H1 (cell line): Measurements from ENCODE around the gene KRTAP6-1. TPM values are rescaled to one million over a fixed set of nuclear protein-coding genes. Genes with fewer than 3 reads are reported as not detected.

ENCODE experiments used
- CTCF ChIA-PET: fragments of 300-600 bp; sonication (Branson Sonifier 250); formaldehyde crosslinking; loops from one replicate; lab custom pipeline; 2021; ENCODE audit not compliant: partially characterized antibody; lab: Charles Lee
- POLR2A ChIA-PET: fragments of 300-600 bp; sonication (Branson Sonifier 250); formaldehyde crosslinking; loops from one replicate; lab custom pipeline; 2021; ENCODE audit warnings: inconsistent platforms; ENCODE audit not compliant: partially characterized antibody; lab: Charles Lee
- DNase-seq, 2 experiments: peaks; one replicate each; pipeline versions ENCODE4 v3.0.0 to v3.0.0-alpha.2; 2010 to 2022; ENCODE audit warnings: low spot score in 2 of 2, low read depth in 1 of 2, mixed read lengths in 1 of 2
- FAIRE-seq: peaks from 2 replicates; lab custom pipeline; 2011; peaks lifted over from hg19 to GRCh38; lab: Jason Lieb, UNC
- H2AFZ ChIP-seq: 2 replicates; pipeline ENCODE4 v1.8.1; 2012; ENCODE audit warnings: low read length, inconsistent platforms
- H2AK5ac ChIP-seq: 2 replicates; pipeline ENCODE4 v1.6.1; 2013; ENCODE audit warnings: low read depth, low read length
- H2BK120ac ChIP-seq: replicated peaks from 2 replicates; pipeline ENCODE3; 2013; ENCODE audit warnings: low read depth, low read length, inconsistent platforms
- H2BK12ac ChIP-seq: 2 replicates; pipeline ENCODE4 v1.6.1; 2013; ENCODE audit warnings: low read depth, low read length
- H2BK15ac ChIP-seq: 2 replicates; pipeline ENCODE4 v1.6.1; 2013; ENCODE audit warnings: low read length
- H2BK20ac ChIP-seq: 2 replicates; pipeline ENCODE4 v1.6.1; 2013; ENCODE audit warnings: low read length
- H2BK5ac ChIP-seq: 2 replicates; pipeline ENCODE4 v1.6.1; 2013; ENCODE audit warnings: low read depth, low read length
- H3K14ac ChIP-seq: 2 replicates; pipeline ENCODE4 v1.6.1; 2013; ENCODE audit warnings: inconsistent platforms; ENCODE audit not compliant: insufficient read length
- H3K18ac ChIP-seq: 2 replicates; pipeline ENCODE4 v1.6.1; 2013; ENCODE audit warnings: low read length; ENCODE audit errors: extremely low read depth
- H3K23ac ChIP-seq: 2 replicates; pipeline ENCODE4 v1.6.1; 2013; ENCODE audit warnings: inconsistent platforms; ENCODE audit not compliant: insufficient read length
- H3K23me2 ChIP-seq: 2 replicates; pipeline ENCODE4 v1.6.1; 2013; ENCODE audit warnings: low read depth, low read length
- H3K27ac ChIP-seq: 2 replicates; pipeline ENCODE4 v1.6.1; 2011; ENCODE audit warnings: low read depth, low read length, inconsistent platforms
- H3K27me3 ChIP-seq, 4 experiments: replicated peaks in 1 of 4; 1 replicate in 1 of 4; 2 replicates in 3 of 4; pipeline versions ENCODE4 v1.6.1 to v1.8.1; 2011 to 2013; ENCODE audit warnings: low read length in 3 of 4, mild to moderate bottlenecking in 3 of 4, inconsistent platforms in 2 of 4, mixed read lengths in 2 of 4, moderate library complexity in 1 of 4; ENCODE audit not compliant: control insufficient read depth in 3 of 4, insufficient read depth in 3 of 4; ENCODE audit errors: extremely low read depth in 1 of 4
- H3K36me3 ChIP-seq, 4 experiments: 2 replicates each; pipeline versions ENCODE4 v1.6.1 to v1.8.1; 2011 to 2013; ENCODE audit warnings: mild to moderate bottlenecking in 4 of 4, low read length in 3 of 4, moderate library complexity in 2 of 4, control low read depth in 1 of 4, inconsistent platforms in 1 of 4; ENCODE audit not compliant: insufficient read depth in 4 of 4, control insufficient read depth in 2 of 4
- H3K4ac ChIP-seq: replicated peaks from 2 replicates; pipeline ENCODE3; 2013; ENCODE audit warnings: low read length, low read depth, mixed read lengths, inconsistent platforms; ENCODE audit not compliant: insufficient read length
- H3K4me1 ChIP-seq, 4 experiments: replicated peaks in 1 of 4; 1 replicate in 1 of 4; 2 replicates in 3 of 4; pipeline versions ENCODE4 v1.6.1 to v1.8.1; 2011 to 2013; ENCODE audit warnings: low read length in 3 of 4, inconsistent platforms in 2 of 4, mixed read lengths in 1 of 4; ENCODE audit not compliant: insufficient read depth in 4 of 4, control insufficient read depth in 3 of 4
- H3K4me2 ChIP-seq, 2 experiments: 2 replicates each; pipeline versions ENCODE4 v1.6.1 to v1.8.1; 2011 to 2013; ENCODE audit warnings: low read depth in 2 of 2, low read length in 2 of 2, control low read depth in 1 of 2, inconsistent platforms in 1 of 2, mild to moderate bottlenecking in 1 of 2; ENCODE audit not compliant: insufficient read depth in 1 of 2
- H3K4me3 ChIP-seq, 4 experiments: fragments of 200-600, 300-600 bp in 1 of 4; sonication (generic), shearing (Covaris generic), sonication (Bioruptor Twin) in 1 of 4; 2 replicates each; pipeline versions ENCODE4 v1.5.1 to v1.8.1; 2011 to 2016; ENCODE audit warnings: low read length in 4 of 4, low read depth in 3 of 4, control low read depth in 2 of 4, inconsistent platforms in 2 of 4, mild to moderate bottlenecking in 2 of 4, mixed read lengths in 1 of 4, moderate library complexity in 1 of 4; ENCODE audit not compliant: insufficient read depth in 2 of 4; ENCODE audit errors: extremely low read depth in 1 of 4
- H3K56ac ChIP-seq: replicated peaks from 2 replicates; pipeline ENCODE3; 2013; ENCODE audit warnings: low read depth, mild to moderate bottlenecking, mixed read lengths, low read length, inconsistent platforms; ENCODE audit not compliant: insufficient read length
- H3K79me1 ChIP-seq: 2 replicates; pipeline ENCODE4 v1.6.1; 2013; ENCODE audit warnings: low read depth, low read length, control low read depth
- H3K79me2 ChIP-seq, 2 experiments: 2 replicates each; pipeline versions ENCODE4 v1.6.1 to v1.8.1; 2012 to 2013; ENCODE audit warnings: low read length in 2 of 2, mild to moderate bottlenecking in 2 of 2, inconsistent platforms in 1 of 2; ENCODE audit not compliant: insufficient read depth in 2 of 2, control insufficient read depth in 1 of 2
- H3K9ac ChIP-seq, 4 experiments: replicated peaks in 1 of 4; 1 replicate in 1 of 4; 2 replicates in 3 of 4; pipeline versions ENCODE4 v1.6.1 to v1.8.1; 2011 to 2013; ENCODE audit warnings: low read depth in 3 of 4, low read length in 3 of 4, control low read depth in 2 of 4, mild to moderate bottlenecking in 2 of 4, moderate library complexity in 2 of 4, inconsistent platforms in 1 of 4; ENCODE audit errors: extremely low read depth in 1 of 4
- H3K9me3 ChIP-seq, 2 experiments: 2 replicates each; pipeline versions ENCODE4 v1.6.1 to v1.8.1; 2012 to 2013; ENCODE audit warnings: mild to moderate bottlenecking in 2 of 2, moderate library complexity in 2 of 2, control low read depth in 1 of 2, inconsistent platforms in 1 of 2, low read depth in 1 of 2, low read length in 1 of 2, mixed read lengths in 1 of 2; ENCODE audit not compliant: insufficient read depth in 2 of 2
- H4K20me1 ChIP-seq, 2 experiments: replicated peaks in 1 of 2; 2 replicates each; pipeline versions ENCODE3 to v1.8.1; 2011 to 2013; ENCODE audit warnings: inconsistent platforms in 2 of 2, low read length in 2 of 2, mild to moderate bottlenecking in 1 of 2; ENCODE audit not compliant: insufficient read depth in 2 of 2, control insufficient read depth in 1 of 2
- H4K5ac ChIP-seq: 2 replicates; pipeline ENCODE4 v1.6.1; 2013; ENCODE audit warnings: low read length, low read depth, mixed read lengths, inconsistent platforms; ENCODE audit not compliant: insufficient read length
- H4K8ac ChIP-seq: 2 replicates; pipeline ENCODE4 v1.8.0; 2013; ENCODE audit warnings: mild to moderate bottlenecking, moderate library complexity, low read length, inconsistent platforms; ENCODE audit not compliant: insufficient read depth; ENCODE audit errors: extremely low read depth
- H4K91ac ChIP-seq: replicated peaks from 2 replicates; pipeline ENCODE3; 2013; ENCODE audit warnings: low read length, mixed read lengths, inconsistent platforms; ENCODE audit not compliant: insufficient read length
- ASH2L ChIP-seq: fragments of 200-600, 300-600 bp; sonication (generic); IDR thresholded peaks from one replicate; pipeline ENCODE4 v1.7.1; 2017; ENCODE audit warnings: low read length
- CBX5 ChIP-seq: fragments of 300-800, 300-1000 bp; sonication (generic); IDR thresholded peaks from 2 replicates; pipeline ENCODE4 v1.7.1; 2016; ENCODE audit warnings: antibody characterized with exemption, low read length, low read depth
- CBX8 ChIP-seq: fragments of 300-800, 300-1000 bp; sonication (generic); IDR thresholded peaks from 2 replicates; pipeline ENCODE4 v1.7.1; 2016; ENCODE audit warnings: low read depth, low read length, borderline replicate concordance
- EGR1 ChIP-seq: IDR thresholded peaks from 2 replicates; pipeline ENCODE4 v1.6.1; 2011; ENCODE audit warnings: low read depth, low read length, borderline replicate concordance
- GTF2F1 ChIP-seq: IDR thresholded peaks from 2 replicates; pipeline ENCODE4 v1.6.1; 2012; ENCODE audit warnings: low read depth, low read length, improper control_type of control experiment, borderline replicate concordance
- JUN ChIP-seq: IDR thresholded peaks from 2 replicates; pipeline ENCODE4 v1.6.1; 2011; ENCODE audit warnings: low read depth, mild to moderate bottlenecking, improper control_type of control experiment, low read length
- KDM1A ChIP-seq: fragments of 200-600, 300-600 bp; sonication (generic); IDR thresholded peaks from 2 replicates; pipeline ENCODE4 v1.7.1; 2016; ENCODE audit warnings: mild to moderate bottlenecking, low read length, borderline replicate concordance
- MAX ChIP-seq: IDR thresholded peaks from 2 replicates; pipeline ENCODE4 v1.6.1; 2012; ENCODE audit warnings: inconsistent platforms
- RAD21 ChIP-seq, 2 experiments: IDR thresholded peaks in 1 of 2; conservative IDR thresholded peaks in 1 of 2; 2 replicates each; pipeline ENCODE4 v1.6.1; 2011; ENCODE audit warnings: low read depth in 2 of 2, low read length in 2 of 2, improper control_type of control experiment in 1 of 2, inconsistent platforms in 1 of 2, mild to moderate bottlenecking in 1 of 2, moderate library complexity in 1 of 2
- RXRA ChIP-seq: IDR thresholded peaks from 2 replicates; pipeline ENCODE4 v1.6.1; 2011; ENCODE audit warnings: low read depth, mild to moderate bottlenecking, low read length, moderate library complexity; ENCODE audit not compliant: insufficient read depth
- SAP30 ChIP-seq: fragments of 300-600 bp; sonication (generic); IDR thresholded peaks from 2 replicates; pipeline ENCODE4 v1.7.1; 2012; ENCODE audit warnings: low read length, moderate library complexity, mild to moderate bottlenecking, inconsistent platforms; ENCODE audit not compliant: insufficient read depth, insufficient replicate concordance
- TAF7 ChIP-seq: optimal IDR thresholded peaks from 2 replicates; pipeline ENCODE3; 2011; ENCODE audit warnings: low read depth, mild to moderate bottlenecking, inconsistent platforms, low read length, moderate library complexity, borderline replicate concordance
- TBP ChIP-seq: IDR thresholded peaks from 2 replicates; pipeline ENCODE4 v1.6.1; 2011; ENCODE audit warnings: low read depth, low read length, improper control_type of control experiment
- TCF12 ChIP-seq: IDR thresholded peaks from 2 replicates; pipeline ENCODE4 v1.6.1; 2011; ENCODE audit warnings: low read depth, mild to moderate bottlenecking, low read length
- WGBS, 2 experiments: shearing (Covaris generic) in 1 of 2; methylation state at CpG; one replicate each; pipeline versions ENCODE4 v1.1.6 to v1.1.7; 2013 to 2015; ENCODE audit warnings: low lambda C conversion rate in 2 of 2, mixed read lengths in 2 of 2, inconsistent platforms in 1 of 2, low coverage in 1 of 2, missing lambda C conversion rate in 1 of 2; ENCODE audit not compliant: insufficient replicate concordance in 2 of 2, insufficient coverage in 1 of 2, insufficient read length in 1 of 2; ENCODE audit errors: extremely low coverage in 1 of 2, missing lambda C conversion rate in 1 of 2; 5-methylcytosine and 5-hydroxymethylcytosine counted together
- polyA plus RNA-seq, 7 experiments: library from polyadenylated mRNA; depleted of rRNA in 3 of 7; stranded (reverse) in 5 of 7; unstranded in 2 of 7; fragments of >200 nt in 5 of 7; fragments of 200-250 nt in 2 of 7; gene quantifications; 1 replicate in 5 of 7; 2 replicates in 1 of 7; 4 replicates in 1 of 7; pipeline versions ENCODE4 v1.2.1 to v1.2.3, GENCODE V29; 2011 to 2013; ENCODE audit warnings: missing spikeins in 2 of 7, mixed read lengths in 2 of 7
- total RNA-seq: library from RNA; stranded (reverse); fragmentation: NEBNext Ultra II Directional; extraction: Animal tissue kit (Norgen Biotek cat#: 25700); gene quantifications from 2 replicates; pipeline ENCODE4 v1.2.1, GENCODE V29; 2021

Gene KRTAP6-1
- total and polyA plus RNA-seq, 2 of the 8 experiments (the other 6 are each of a cell fraction or from before 2014, with no cell fraction given) = not detected

- ChIA-PET CTCF (no interaction called here), POLR2A (no interaction called here)
- Histone ChIP-seq H2BK20ac (no peak overlapping the region), H4K5ac (no peak overlapping the region), H2AK5ac (no peak overlapping the region), H4K91ac (no peak overlapping the region), H2BK120ac (no peak overlapping the region), H3K56ac (no peak overlapping the region), H3K9me3 (no peaks in the 10 kb centered on the region), H3K27ac (no peak overlapping the region), H2BK5ac (no peak overlapping the region), H4K20me1 (no peaks in the 10 kb centered on the region), H3K9ac (no peak overlapping the region), H3K79me1 (no peaks in the 10 kb centered on the region)
- DNase-seq = no peak
- TF ChIP-seq KDM1A (no peak), GTF2F1 (no peak), RXRA (no peak), CBX8 (no peak), JUN (no peak), EGR1 (no peak), SAP30 (no peak), MAX (no peak), TAF7 (no peak), TBP (no peak), RAD21 (IDR thresholded peaks at IDR 0.05 in 1 of 2, conservative IDR thresholded peaks at IDR 0.05 in 1 of 2; ENCODE audit: low read depth in 2 of 2, low read length in 2 of 2) (no peak), TCF12 (no peak), CBX5 (no peak), ASH2L (no peak)
- TF ChIP-seq, all 59 proteins: peak for 0
- Histone ChIP-seq H3K23ac (no peak overlapping the region), H3K18ac (no peak overlapping the region), H3K27me3 (no peaks in the 10 kb centered on the region), H4K8ac (no peak overlapping the region), H3K23me2 (no peaks in the 10 kb centered on the region), H3K79me2 (no peaks in the 10 kb centered on the region), H3K4me1 (no peaks in the 10 kb centered on the region), H3K36me3 (no peaks in the 10 kb centered on the region), H2BK12ac (no peak overlapping the region), H3K4me2 (no peak overlapping the region), H3K4me3 (no peak overlapping the region), H2AFZ (no peak overlapping the region), H2BK15ac (no peak overlapping the region), H3K14ac (no peak overlapping the region), H3K4ac (no peak overlapping the region)
- FAIRE-seq = no peak
- 88% methylated on average over 1 of the region's 1 CpG; no CpG with 5 or more reads in 1 of the 2 experiments for WGBS, 2 experiments
These were observed 33.2 kb upstream of the KRTAP6-1 start for GRCh38 chr21:30646904-30647414.
